GM18907 (cell line): ENCODE results near the gene NUCB2.

Experiments used
- ATAC-seq: cut with Tn5 transposase; IDR thresholded peaks from one replicate; pipeline ENCODE4 v1.9.1; 2021; ENCODE audit warnings: mild to moderate bottlenecking, moderate library complexity; ENCODE audit not compliant: unreplicated experiment

Gene NUCB2

DNA sequence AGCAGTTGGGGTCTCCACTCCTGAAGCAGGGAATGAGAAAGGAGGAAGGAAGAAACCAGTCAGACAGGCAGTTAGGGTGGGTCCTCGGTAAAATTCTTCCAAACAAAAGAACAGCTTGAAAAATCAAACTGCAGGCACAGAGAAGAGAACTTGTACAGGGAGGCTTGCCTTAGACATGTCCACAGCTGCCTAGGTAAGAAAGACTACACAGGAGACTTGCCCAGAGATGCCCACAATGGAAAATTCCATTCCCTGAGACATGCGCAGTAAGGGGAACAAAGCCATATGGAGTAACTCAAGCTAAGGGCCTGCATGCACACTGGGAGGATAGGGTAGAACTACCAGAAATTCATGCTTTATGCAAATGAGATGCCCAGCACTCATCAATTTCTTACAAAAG is 102.1 kb downstream of the NUCB2 start:
- ATAC-seq: no peak

- ATAC-seq: no peak
Measured at GRCh38 chr11:17379383-17380180, 103.0 kb downstream of the NUCB2 start.

DNA sequence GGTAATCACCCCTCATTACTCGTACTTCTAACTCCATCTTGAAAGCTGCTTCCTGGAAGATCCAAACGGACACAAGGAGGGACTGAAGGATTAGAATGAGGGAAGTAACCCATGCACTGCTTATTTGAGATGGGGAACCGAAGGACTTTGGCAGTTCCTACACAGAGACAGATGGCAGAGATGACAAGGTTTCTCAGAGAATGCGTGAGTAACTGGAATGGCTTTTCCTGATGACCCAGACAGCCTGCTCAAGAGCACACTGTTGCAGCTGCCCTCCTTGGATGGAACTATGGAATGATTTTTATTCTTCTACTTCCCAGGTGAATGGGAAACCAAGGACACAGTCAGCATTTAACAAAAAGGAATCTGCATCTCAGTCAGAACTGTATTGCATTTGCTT is 104.6 kb downstream of the NUCB2 start:
- no peak for ATAC-seq
